Calu3 (cell line): ENCODE data around the gene SRRT. TPM values are rescaled to one million over a fixed set of nuclear protein-coding genes. Genes with fewer than 3 reads are reported as not detected.

Experiments
- BruUV-seq: library from RNA; stranded (reverse); fragments of 400-500 nt; replicated peaks from 2 replicates; lab custom pipeline; 2021; lab: Mats Ljungman, UMichigan
- CTCF ChIA-PET: fragments of 300-600 bp; sonication (Branson Sonifier 250); formaldehyde crosslinking; loops from one replicate; lab custom pipeline; 2022; ENCODE audit warnings: antibody characterized with exemption; lab: Charles Lee
- DNase-seq: peaks from one replicate; pipeline ENCODE4 v3.0.0; 2022
- H3K27ac Mint-ChIP-seq: one replicate; pipeline ENCODE4 v1.8.0; 2022; ENCODE audit warnings: mixed read lengths; ENCODE audit not compliant: unreplicated experiment
- H3K27me3 Mint-ChIP-seq: one replicate; pipeline ENCODE4 v1.8.0; 2022; ENCODE audit warnings: mixed read lengths; ENCODE audit not compliant: unreplicated experiment
- H3K36me3 Mint-ChIP-seq: one replicate; pipeline ENCODE4 v1.8.0; 2022; ENCODE audit warnings: mild to moderate bottlenecking, moderate library complexity, mixed read lengths; ENCODE audit not compliant: insufficient read depth, unreplicated experiment
- H3K4me1 Mint-ChIP-seq: one replicate; pipeline ENCODE4 v1.8.0; 2022; ENCODE audit warnings: mild to moderate bottlenecking, low read depth, mixed read lengths; ENCODE audit not compliant: unreplicated experiment
- H3K4me3 Mint-ChIP-seq: one replicate; pipeline ENCODE4 v1.8.0; 2022; ENCODE audit warnings: mild to moderate bottlenecking, low read depth, moderate library complexity, mixed read lengths; ENCODE audit not compliant: unreplicated experiment
- H3K9me3 Mint-ChIP-seq: one replicate; pipeline ENCODE4 v1.8.0; 2022; ENCODE audit warnings: low read depth, mixed read lengths; ENCODE audit not compliant: unreplicated experiment
- intact Hi-C: fragments of 100-400 bp; cut with micrococcal nuclease; formaldehyde crosslinking; loops from one replicate; pipeline ENCODE4 v1.10.0; 2022; ENCODE audit not compliant: unreplicated experiment
- total RNA-seq: library from RNA; stranded (reverse); gene quantifications from 2 replicates; pipeline ENCODE4 v1.2.3, GENCODE V29; 2022
- TF ChIP-seq, protein P1 (sequence below): fragments of 200-600 bp; IDR thresholded peaks from one replicate; pipeline ENCODE4 v1.8.0; 2022; ENCODE audit warnings: antibody characterized with exemption; ENCODE audit not compliant: unreplicated experiment

The SRRT gene
- total RNA-seq, 1 experiment from 2014 or later, result 151 TPM

DNA sequence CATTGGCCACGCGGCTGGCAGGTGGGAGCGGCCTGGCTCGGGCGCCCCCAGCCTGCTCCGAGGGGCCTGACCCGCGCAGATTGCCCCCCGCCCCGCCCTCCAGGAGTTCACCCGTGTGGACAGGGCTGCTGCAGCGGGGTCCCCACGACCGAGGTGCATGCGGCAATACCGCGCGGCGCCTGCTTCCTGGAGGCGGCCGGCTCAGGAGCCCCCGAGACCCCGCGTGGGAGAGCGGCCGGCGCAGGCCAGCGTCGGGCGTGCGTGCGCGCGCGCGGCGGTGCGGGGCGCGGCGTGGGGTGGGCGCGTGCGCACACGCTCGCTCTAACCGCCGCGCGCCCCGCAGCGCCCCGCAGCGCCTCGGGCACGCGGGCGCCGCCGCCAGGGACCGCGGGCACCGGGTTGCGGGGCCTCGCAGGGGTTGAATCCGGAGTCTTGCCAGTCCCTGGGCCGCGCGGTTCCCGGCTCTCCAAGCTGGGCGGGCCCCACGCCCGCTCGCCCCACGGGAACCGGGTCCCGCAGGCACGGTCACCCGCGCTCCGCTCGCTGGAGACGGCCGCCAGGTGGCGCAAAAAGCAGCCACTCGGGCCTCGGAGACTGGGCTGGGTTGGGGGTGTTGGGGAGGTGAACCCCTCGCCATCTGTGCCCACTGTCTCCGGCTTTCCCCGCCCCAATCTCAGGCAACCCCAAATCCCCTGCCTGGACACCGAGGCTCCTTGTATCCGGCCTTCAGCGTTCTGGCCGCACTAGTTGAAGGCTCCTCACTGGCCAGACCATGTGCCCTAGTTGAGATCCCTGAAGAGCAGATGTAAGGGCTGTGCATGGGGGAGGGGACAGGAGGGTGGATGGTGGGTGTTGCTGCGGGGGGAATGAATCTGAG lies 22.1 kb downstream of the SRRT start:
- H3K27me3 Mint-ChIP-seq, result peaks cover 23% of the 10 kb centered on the region
- peak overlapping the region; percentile 71 for H3K4me3 Mint-ChIP-seq
- CTCF ChIA-PET, result no interaction called here
- no TSS peak for BruUV-seq
- no peak overlapping the region for H3K27ac Mint-ChIP-seq
- intact Hi-C loops, result loop anchor here (1.0 to 10.0 kb wide), 2 partner anchors 68 to 162 kb away; partner anchors contain the start of gene MUC12
- DNase-seq, result peak; percentile 49
- H3K9me3 Mint-ChIP-seq, result no peaks in the 10 kb centered on the region
- H3K4me1 Mint-ChIP-seq, result peaks cover 9% of the 10 kb centered on the region
- H3K36me3 Mint-ChIP-seq, result peaks cover 15% of the 10 kb centered on the region
- TF ChIP-seq, protein P1, sequence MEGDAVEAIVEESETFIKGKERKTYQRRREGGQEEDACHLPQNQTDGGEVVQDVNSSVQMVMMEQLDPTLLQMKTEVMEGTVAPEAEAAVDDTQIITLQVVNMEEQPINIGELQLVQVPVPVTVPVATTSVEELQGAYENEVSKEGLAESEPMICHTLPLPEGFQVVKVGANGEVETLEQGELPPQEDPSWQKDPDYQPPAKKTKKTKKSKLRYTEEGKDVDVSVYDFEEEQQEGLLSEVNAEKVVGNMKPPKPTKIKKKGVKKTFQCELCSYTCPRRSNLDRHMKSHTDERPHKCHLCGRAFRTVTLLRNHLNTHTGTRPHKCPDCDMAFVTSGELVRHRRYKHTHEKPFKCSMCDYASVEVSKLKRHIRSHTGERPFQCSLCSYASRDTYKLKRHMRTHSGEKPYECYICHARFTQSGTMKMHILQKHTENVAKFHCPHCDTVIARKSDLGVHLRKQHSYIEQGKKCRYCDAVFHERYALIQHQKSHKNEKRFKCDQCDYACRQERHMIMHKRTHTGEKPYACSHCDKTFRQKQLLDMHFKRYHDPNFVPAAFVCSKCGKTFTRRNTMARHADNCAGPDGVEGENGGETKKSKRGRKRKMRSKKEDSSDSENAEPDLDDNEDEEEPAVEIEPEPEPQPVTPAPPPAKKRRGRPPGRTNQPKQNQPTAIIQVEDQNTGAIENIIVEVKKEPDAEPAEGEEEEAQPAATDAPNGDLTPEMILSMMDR, result peak; percentile 70

DNA sequence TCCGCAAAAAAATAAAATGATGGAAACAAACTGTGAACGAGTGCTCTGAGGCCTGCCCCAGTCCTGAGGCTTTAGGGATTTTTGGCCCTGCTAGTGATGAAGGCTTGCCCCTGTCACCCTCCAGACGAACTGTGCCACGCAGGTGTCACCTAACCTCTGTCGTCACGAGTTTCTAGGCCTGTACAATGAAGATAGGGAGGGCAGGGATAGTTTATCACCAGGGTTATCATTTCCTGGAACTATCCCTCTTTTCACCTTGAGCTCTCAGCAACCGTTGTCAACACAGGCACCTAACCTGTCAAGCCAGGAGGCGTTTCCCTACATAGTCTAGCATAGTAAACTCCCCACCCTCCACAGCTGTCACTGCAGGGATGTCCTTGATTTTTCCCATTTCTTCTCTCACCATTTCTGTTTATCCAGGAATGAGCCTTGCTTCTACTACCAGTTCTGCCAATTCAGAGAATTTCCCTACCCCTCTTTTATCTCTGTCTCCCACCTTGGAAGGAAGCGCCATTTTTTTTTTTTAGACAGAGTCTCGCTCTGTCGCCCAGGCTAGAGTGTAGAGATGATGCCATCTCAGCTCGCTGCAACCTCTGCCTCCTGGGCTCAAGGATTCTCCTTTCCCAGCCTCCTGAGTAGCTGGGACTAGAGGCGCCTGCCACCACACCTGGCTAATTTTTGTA lies 23.0 kb downstream of the SRRT start:
- intact Hi-C loops, result loop anchor here (1.0 to 10.0 kb wide), 2 partner anchors 67 to 161 kb away; partner anchors contain the start of gene MUC12
- Mint-ChIP-seq H3K36me3 (peaks cover 15% of the 10 kb centered on the region), H3K27ac (no peak overlapping the region), H3K9me3 (no peaks in the 10 kb centered on the region), H3K4me1 (peaks cover 7% of the 10 kb centered on the region), H3K4me3 (no peak overlapping the region), H3K27me3 (peaks cover 23% of the 10 kb centered on the region)
- no TSS peak for BruUV-seq
- no peak for DNase-seq
- TF ChIP-seq, protein P1, result no peak
- CTCF ChIA-PET, result interaction anchor here (0.7 kb wide), 1 partner anchor 281 kb away, joined by 3 read pairs; no protein-coding TSS in a partner anchor

DNA sequence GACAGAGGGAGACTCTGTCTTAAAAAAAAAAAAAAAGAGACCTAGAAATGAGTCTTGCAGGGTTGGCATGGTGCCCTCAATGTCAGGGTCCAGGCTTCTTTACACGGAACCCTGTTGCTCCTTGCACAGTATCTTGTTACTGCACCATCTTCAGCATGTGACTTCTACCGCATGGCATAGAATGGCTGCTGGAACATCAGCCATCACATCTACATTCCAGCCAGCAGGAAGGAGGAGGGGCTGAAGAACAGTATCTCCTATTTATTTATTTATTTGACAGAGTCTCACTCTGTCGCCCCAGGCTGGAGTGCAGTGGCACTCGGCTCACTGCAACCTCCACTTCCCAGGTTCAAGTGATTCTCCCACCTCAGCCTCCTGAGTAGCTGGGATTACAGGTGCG lies 24.5 kb downstream of the SRRT start:
- peaks cover 7% of the 10 kb centered on the region for H3K4me1 Mint-ChIP-seq
- peaks cover 9% of the 10 kb centered on the region for H3K36me3 Mint-ChIP-seq
- H3K9me3 Mint-ChIP-seq, result no peaks in the 10 kb centered on the region
- H3K4me3 Mint-ChIP-seq, result no peak overlapping the region
- intact Hi-C loops, result loop anchor here (10.0 kb wide), 1 partner anchor 65 kb away; the partner anchor contains the start of gene MUC12
- CTCF ChIA-PET, result interaction anchor here (1.6 kb wide), 1 partner anchor 178 kb away, joined by 3 read pairs; no protein-coding TSS in a partner anchor
- peaks cover 23% of the 10 kb centered on the region for H3K27me3 Mint-ChIP-seq
- no peak for DNase-seq
- BruUV-seq, result no TSS peak
- H3K27ac Mint-ChIP-seq, result no peak overlapping the region
- TF ChIP-seq, protein P1, result no peak

DNA sequence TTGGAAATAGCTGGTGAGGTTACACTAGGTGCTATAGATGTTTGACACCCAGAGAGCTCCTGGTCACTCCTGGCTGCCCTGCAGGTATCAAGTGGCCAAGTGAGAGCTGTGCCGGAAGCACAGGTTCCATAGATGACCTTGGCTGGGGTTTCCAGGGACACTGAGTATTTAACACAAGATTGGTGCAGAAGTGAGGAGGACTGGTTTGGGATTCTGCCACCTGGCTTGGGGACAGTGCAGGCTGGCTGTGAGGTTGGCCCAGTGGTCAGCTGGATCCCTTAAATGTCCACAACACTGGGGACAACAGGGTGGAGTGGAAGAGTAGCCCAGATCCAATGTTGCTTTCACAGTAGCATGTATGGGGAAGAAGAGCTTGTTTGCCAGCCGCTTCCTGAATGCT lies 26.1 kb downstream of the SRRT start:
- TF ChIP-seq, protein P1, result no peak

More for the DNA sequence above, 26.1 kb downstream of the SRRT start:
- no TSS peak for BruUV-seq
- CTCF ChIA-PET, result interaction anchor here (0.6 to 1.6 kb wide), 3 partner anchors 144 to 329 kb away, joined by 3 to 5 read pairs (median 4); no protein-coding TSS in a partner anchor
- Mint-ChIP-seq H3K9me3 (no peaks in the 10 kb centered on the region), H3K4me1 (peaks cover 5% of the 10 kb centered on the region), H3K27ac (no peak overlapping the region), H3K36me3 (peaks cover 6% of the 10 kb centered on the region), H3K27me3 (peaks cover 17% of the 10 kb centered on the region), H3K4me3 (no peak overlapping the region)
- intact Hi-C loops, result no loop called here
- DNase-seq, result no peak
